Measurements from ENCODE around the gene NCBP1.
A peak's percentile ranks its signal among the peaks of the same experiment; 100 is the strongest.

NCBP1 gene

GRCh38 chr9:97636903-97637302, 3.3 kb downstream of the NCBP1 start:
- H4K20me1 ChIP-seq (ENCODE audit: control insufficient read depth, insufficient read depth, low read depth, low read length): peaks cover 26% of the 10 kb centered on the region
- no peaks in the 10 kb centered on the region for H3K27me3 ChIP-seq (ENCODE audit: control insufficient read depth, low read length)
- H3K9me2 ChIP-seq (replicated peaks; ENCODE audit: control insufficient read depth, low read length): no peaks in the 10 kb centered on the region
- H3K9me3 ChIP-seq (ENCODE audit: control insufficient read depth, insufficient read depth, low read length): no peaks in the 10 kb centered on the region
- H3K79me2 ChIP-seq (ENCODE audit: control insufficient read depth, low read length): peaks cover 91% of the 10 kb centered on the region
- peak overlapping the region; percentile 26 for H3K4me3 ChIP-seq (ENCODE audit: low read length)
- H3K4me2 ChIP-seq (ENCODE audit: low read length): peak overlapping the region; percentile 51
- peaks cover 3% of the 10 kb centered on the region; the same call in 1 of the 2 replicates for H3F3A ChIP-seq (ENCODE audit: control insufficient read depth, insufficient read depth)
- peaks cover 67% of the 10 kb centered on the region for H3K36me3 ChIP-seq (ENCODE audit: control insufficient read depth, low read length)
- TF ChIP-seq CTCF (IDR thresholded peaks at IDR 0.05; ENCODE audit: low read depth, low read length, poor library complexity, severe bottlenecking): no peak
- no peak for TF ChIP-seq EZH2phosphoT487 (IDR thresholded peaks at IDR 0.05; ENCODE audit: borderline replicate concordance, low read length)
- H3K27ac ChIP-seq (ENCODE audit: low read depth, low read length): no peak overlapping the region
- peaks cover 28% of the 10 kb centered on the region for H3K4me1 ChIP-seq (ENCODE audit: control insufficient read depth, low read length)

GRCh38 chr9:97638666-97639065, 5.0 kb downstream of the NCBP1 start:
- H3K27me3 ChIP-seq (ENCODE audit: control insufficient read depth, low read length): no peaks in the 10 kb centered on the region
- no peak overlapping the region for H3K4me2 ChIP-seq (ENCODE audit: low read length)
- no peak overlapping the region for H3K27ac ChIP-seq (ENCODE audit: low read depth, low read length)
- no peaks in the 10 kb centered on the region for H3K9me3 ChIP-seq (ENCODE audit: control insufficient read depth, insufficient read depth, low read length)
- H3K9me2 ChIP-seq (replicated peaks; ENCODE audit: control insufficient read depth, low read length): no peaks in the 10 kb centered on the region
- no peak for TF ChIP-seq CTCF (IDR thresholded peaks at IDR 0.05; ENCODE audit: low read depth, low read length, poor library complexity, severe bottlenecking)
- TF ChIP-seq EZH2phosphoT487 (IDR thresholded peaks at IDR 0.05; ENCODE audit: borderline replicate concordance, low read length): no peak
- H4K20me1 ChIP-seq (ENCODE audit: control insufficient read depth, insufficient read depth, low read depth, low read length): peaks cover 26% of the 10 kb centered on the region
- no peaks in the 10 kb centered on the region; the same call in 1 of the 2 replicates for H3F3A ChIP-seq (ENCODE audit: control insufficient read depth, insufficient read depth)
- peaks cover 84% of the 10 kb centered on the region for H3K36me3 ChIP-seq (ENCODE audit: control insufficient read depth, low read length)
- H3K4me1 ChIP-seq (ENCODE audit: control insufficient read depth, low read length): peaks cover 25% of the 10 kb centered on the region
- no peak overlapping the region for H3K4me3 ChIP-seq (ENCODE audit: low read length)
- peaks cover 93% of the 10 kb centered on the region for H3K79me2 ChIP-seq (ENCODE audit: control insufficient read depth, low read length)

GRCh38 chr9:97640325-97640724, 6.7 kb downstream of the NCBP1 start:
- Histone ChIP-seq H3F3A (ENCODE audit: control insufficient read depth, insufficient read depth) (no peaks in the 10 kb centered on the region; the same call in 1 of the 2 replicates), H3K9me2 (replicated peaks; ENCODE audit: control insufficient read depth, low read length) (no peaks in the 10 kb centered on the region), H3K27me3 (ENCODE audit: control insufficient read depth, low read length) (no peaks in the 10 kb centered on the region), H3K4me2 (ENCODE audit: low read length) (no peak overlapping the region), H3K4me3 (ENCODE audit: low read length) (no peak overlapping the region), H3K27ac (ENCODE audit: low read depth, low read length) (no peak overlapping the region), H3K36me3 (ENCODE audit: control insufficient read depth, low read length) (peaks cover 86% of the 10 kb centered on the region), H3K9me3 (ENCODE audit: control insufficient read depth, insufficient read depth, low read length) (no peaks in the 10 kb centered on the region), H4K20me1 (ENCODE audit: control insufficient read depth, insufficient read depth, low read depth, low read length) (peaks cover 26% of the 10 kb centered on the region), H3K4me1 (ENCODE audit: control insufficient read depth, low read length) (peaks cover 18% of the 10 kb centered on the region), H3K79me2 (ENCODE audit: control insufficient read depth, low read length) (peaks cover 80% of the 10 kb centered on the region)
- TF ChIP-seq EZH2phosphoT487 (IDR thresholded peaks at IDR 0.05; ENCODE audit: borderline replicate concordance, low read length) (no peak), CTCF (IDR thresholded peaks at IDR 0.05; ENCODE audit: low read depth, low read length, poor library complexity, severe bottlenecking) (no peak)

Data from DOHH2 (cell line).